ENCODE measurements around the gene OR1I1. TPM values are rescaled to one million over a fixed set of nuclear protein-coding genes. Genes with fewer than 3 reads are reported as not detected.
"Not testable (repeated sequence)": the region's sequence is repeated elsewhere in the genome, so short reads cannot be mapped to it uniquely, and the experiment has no call there.

OR1I1 gene
- total RNA-seq, 1 experiment from 2014 or later: not detected

GRCh38 chr19:15097980-15098379 lies 16.0 kb downstream of the OR1I1 start:
- DNase-seq (ENCODE audit: low read depth): not testable (repeated sequence)

- DNase-seq (ENCODE audit: low read depth): no peak
These were observed 16.4 kb downstream of the OR1I1 start for GRCh38 chr19:15098460-15098859.

GRCh38 chr19:15099017-15099582 lies 17.1 kb downstream of the OR1I1 start:
- no peak for DNase-seq (ENCODE audit: low read depth)

- no peak for DNase-seq (ENCODE audit: low read depth)
These were observed 19.6 kb downstream of the OR1I1 start for GRCh38 chr19:15101479-15102082.

- DNase-seq (ENCODE audit: low read depth): no peak
These were observed 22.0 kb downstream of the OR1I1 start for GRCh38 chr19:15104003-15104402.

GRCh38 chr19:15104411-15104810 lies 22.4 kb downstream of the OR1I1 start:
- no peak for DNase-seq (ENCODE audit: low read depth)

- no peak for DNase-seq (ENCODE audit: low read depth)
These were observed 23.0 kb downstream of the OR1I1 start for GRCh38 chr19:15105044-15105443.

- DNase-seq (ENCODE audit: low read depth): peak; percentile 74
These were observed 25.3 kb downstream of the OR1I1 start, which contains the start of gene SYDE1 for GRCh38 chr19:15107061-15108010. Gene SYDE1 (plus strand): TSS chr19:15107401. CDS start chr19:15107434, 33 bp downstream.

GRCh38 chr19:15108145-15108844 lies 26.3 kb downstream of the OR1I1 start:
- peak; percentile 42 for DNase-seq (ENCODE audit: low read depth)

- no peak for DNase-seq (ENCODE audit: low read depth)
These were observed 27.1 kb downstream of the OR1I1 start for GRCh38 chr19:15108845-15109767.

GRCh38 chr19:15109768-15110417 lies 27.9 kb downstream of the OR1I1 start:
- DNase-seq (ENCODE audit: low read depth): no peak

- DNase-seq (ENCODE audit: low read depth): no peak
These were observed 28.4 kb downstream of the OR1I1 start for GRCh38 chr19:15110418-15110815.

GRCh38 chr19:15111758-15112157 lies 29.7 kb downstream of the OR1I1 start:
- DNase-seq (ENCODE audit: low read depth): no peak

GRCh38 chr19:15112385-15112784 lies 30.4 kb downstream of the OR1I1 start:
- no peak for DNase-seq (ENCODE audit: low read depth)

GRCh38 chr19:15113245-15114152 lies 31.5 kb downstream of the OR1I1 start:
- no peak for DNase-seq (ENCODE audit: low read depth)

GRCh38 chr19:15114153-15114540 lies 32.1 kb downstream of the OR1I1 start:
- peak; percentile 45 for DNase-seq (ENCODE audit: low read depth)

GRCh38 chr19:15115080-15115479 lies 33.1 kb downstream of the OR1I1 start:
- DNase-seq (ENCODE audit: low read depth): no peak

GRCh38 chr19:15115762-15116615 lies 34.0 kb downstream of the OR1I1 start:
- no peak for DNase-seq (ENCODE audit: low read depth)
